Upper lobe of right lung (tissue), 1 donor: ENCODE data around the gene PSKH1. TPM values are rescaled to one million over a fixed set of nuclear protein-coding genes. Genes with fewer than 3 reads are reported as not detected.

Experiments used
- ATAC-seq: fragments of 200-7000 bp; cut with Tn5 transposase; one replicate; pipeline ENCODE4 v1.9.1; 2020; ENCODE audit warnings: mild to moderate bottlenecking, moderate library complexity
- DNase-seq: peaks from one replicate; pipeline ENCODE4 v3.0.0-alpha.2; 2020
- H3K27ac ChIP-seq: fragments of 200-600 bp; one replicate; pipeline ENCODE4 v1.8.0; 2022
- H3K27me3 ChIP-seq: fragments of 200-600 bp; one replicate; pipeline ENCODE4 v1.8.0; 2022; ENCODE audit warnings: mild to moderate bottlenecking
- H3K36me3 ChIP-seq: fragments of 200-600 bp; one replicate; pipeline ENCODE4 v1.8.0; 2022
- H3K4me1 ChIP-seq: fragments of 200-600 bp; one replicate; pipeline ENCODE4 v1.8.0; 2022
- H3K4me3 ChIP-seq: fragments of 200-600 bp; one replicate; pipeline ENCODE4 v1.8.0; 2022; ENCODE audit warnings: mild to moderate bottlenecking
- H3K9me3 ChIP-seq: fragments of 200-600 bp; one replicate; pipeline ENCODE4 v1.8.0; 2022
- CTCF ChIP-seq: fragments of 200-600 bp; IDR thresholded peaks from one replicate; pipeline ENCODE4 v1.8.0; 2022; ENCODE audit warnings: antibody characterized with exemption
- intact Hi-C: fragments of 100-400 bp; cut with DNase I; formaldehyde crosslinking; loops from one replicate; pipeline ENCODE4 v1.11.0; 2022
- total RNA-seq: library from RNA; stranded (reverse); fragmentation: NEBNext Ultra II Directional; extraction: Animal tissue kit (Norgen Biotek cat#: 25700); gene quantifications from one replicate; pipeline ENCODE4 v1.2.1, GENCODE V29; 2021
- donor health status: DM: no; HTN: yes; CAD: no; lungs with severe emphysema.

The PSKH1 gene
- total RNA-seq, 1 donor from 2014 or later = 29.7 TPM

GRCh38 chr16:67957622-67958021, 64.6 kb downstream of the PSKH1 start:
- DNase-seq = no peak
- Histone ChIP-seq H3K4me3 (no peak overlapping the region), H3K9me3 (no peaks in the 10 kb centered on the region), H3K27ac (no peak overlapping the region), H3K36me3 (peaks cover 95% of the 10 kb centered on the region), H3K27me3 (no peaks in the 10 kb centered on the region), H3K4me1 (peaks cover 39% of the 10 kb centered on the region)
- no peak for TF ChIP-seq CTCF
- ATAC-seq = no peak
- intact Hi-C loops = no loop called here

GRCh38 chr16:67959536-67960329, 66.7 kb downstream of the PSKH1 start:
- TF ChIP-seq CTCF = no peak
- Histone ChIP-seq H3K9me3 (no peaks in the 10 kb centered on the region), H3K36me3 (peaks cover 88% of the 10 kb centered on the region), H3K4me3 (no peak overlapping the region), H3K27me3 (no peaks in the 10 kb centered on the region), H3K4me1 (peaks cover 60% of the 10 kb centered on the region), H3K27ac (peak overlapping the region; percentile 58)
- intact Hi-C loops = no loop called here
- DNase-seq = no peak
- peak; percentile 52 for ATAC-seq

- TF ChIP-seq CTCF = no peak
- H3K9me3 ChIP-seq = no peaks in the 10 kb centered on the region
- intact Hi-C loops = no loop called here
- peaks cover 70% of the 10 kb centered on the region for H3K36me3 ChIP-seq
- no peak overlapping the region for H3K4me3 ChIP-seq
- no peaks in the 10 kb centered on the region for H3K27me3 ChIP-seq
- DNase-seq (peak; percentile 82), ATAC-seq (peak; percentile 68)
- H3K4me1 ChIP-seq = peaks cover 77% of the 10 kb centered on the region
- H3K27ac ChIP-seq = peak overlapping the region; percentile 58
Observed at GRCh38 chr16:67961551-67961957, 68.5 kb downstream of the PSKH1 start.

GRCh38 chr16:67962135-67962534, 69.1 kb downstream of the PSKH1 start:
- intact Hi-C loops = no loop called here
- H3K36me3 ChIP-seq = peaks cover 64% of the 10 kb centered on the region
- no peak overlapping the region for H3K4me3 ChIP-seq
- DNase-seq = no peak
- TF ChIP-seq CTCF = no peak
- no peaks in the 10 kb centered on the region for H3K9me3 ChIP-seq
- H3K4me1 ChIP-seq = peaks cover 83% of the 10 kb centered on the region
- peak overlapping the region; percentile 58 for H3K27ac ChIP-seq
- H3K27me3 ChIP-seq = no peaks in the 10 kb centered on the region
- no peak for ATAC-seq

GRCh38 chr16:67963292-67963661, 70.2 kb downstream of the PSKH1 start:
- H3K27ac ChIP-seq = peak overlapping the region; percentile 30

More at GRCh38 chr16:67963292-67963661, 70.2 kb downstream of the PSKH1 start:
- no peaks in the 10 kb centered on the region for H3K9me3 ChIP-seq
- DNase-seq (no peak), ATAC-seq (no peak)
- H3K4me1 ChIP-seq = peaks cover 87% of the 10 kb centered on the region
- H3K4me3 ChIP-seq = no peak overlapping the region
- no peaks in the 10 kb centered on the region for H3K27me3 ChIP-seq
- peaks cover 55% of the 10 kb centered on the region for H3K36me3 ChIP-seq
- intact Hi-C loops = no loop called here
- TF ChIP-seq CTCF = no peak
